ENCODE data around the gene UBL5.
"Not testable (repeated sequence)": the region's sequence is repeated elsewhere in the genome, so short reads cannot be mapped to it uniquely, and the experiment has no call there.

Gene UBL5

DNA sequence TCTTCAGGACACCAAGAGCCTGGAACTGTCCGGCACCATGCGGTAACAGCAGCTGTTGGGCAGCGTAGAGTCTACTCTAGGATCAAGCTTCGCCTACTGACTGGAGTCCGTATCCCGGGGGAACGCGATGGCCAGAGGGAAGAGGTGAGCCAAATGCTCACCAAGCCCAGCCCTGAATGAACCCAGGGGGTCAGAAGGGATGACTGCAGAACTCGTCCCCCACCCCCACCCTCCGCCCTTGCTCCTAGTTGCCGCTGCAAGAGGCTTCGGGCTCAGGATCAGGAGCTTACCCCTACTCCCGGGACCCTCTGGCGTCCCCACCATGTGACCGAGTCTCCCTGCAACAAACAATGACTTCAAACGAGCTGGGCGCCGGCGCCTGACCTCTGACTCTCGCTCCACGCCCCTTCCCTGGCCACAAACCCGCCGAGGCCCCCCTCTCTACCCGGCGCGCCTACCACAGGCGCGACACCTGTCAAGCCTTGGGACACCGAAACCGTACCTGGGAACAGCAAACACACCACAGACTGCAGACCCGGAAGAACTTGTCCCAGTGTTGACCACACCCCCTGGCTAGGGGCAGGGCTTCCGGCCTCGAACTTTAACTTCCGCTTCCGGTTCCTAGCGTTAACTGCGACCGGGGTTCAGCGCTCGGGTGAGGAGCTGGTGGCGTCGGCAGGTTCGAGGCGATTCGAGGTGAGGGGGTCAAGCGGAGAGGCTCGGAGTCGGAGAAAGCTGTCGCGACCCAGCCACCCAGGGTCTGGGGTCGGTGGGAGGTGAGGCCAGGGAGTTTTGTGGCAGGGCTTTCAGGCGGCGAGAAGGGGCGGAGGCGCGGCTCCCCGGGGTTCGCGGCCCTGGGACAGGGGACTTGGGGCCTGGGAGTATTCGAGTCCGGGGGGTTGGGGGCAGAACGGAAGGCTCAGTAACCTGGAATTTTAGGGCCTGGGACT lies at the start of gene UBL5:
TSS of gene UBL5 (plus strand) at position 630 of the 950 bp plus-strand sequence. CDS start 420 bp downstream, outside the sequence.
- in situ Hi-C loops (cut with MboI; ENCODE audit: low sequenced_read_pairs) = no loop called here

DNA sequence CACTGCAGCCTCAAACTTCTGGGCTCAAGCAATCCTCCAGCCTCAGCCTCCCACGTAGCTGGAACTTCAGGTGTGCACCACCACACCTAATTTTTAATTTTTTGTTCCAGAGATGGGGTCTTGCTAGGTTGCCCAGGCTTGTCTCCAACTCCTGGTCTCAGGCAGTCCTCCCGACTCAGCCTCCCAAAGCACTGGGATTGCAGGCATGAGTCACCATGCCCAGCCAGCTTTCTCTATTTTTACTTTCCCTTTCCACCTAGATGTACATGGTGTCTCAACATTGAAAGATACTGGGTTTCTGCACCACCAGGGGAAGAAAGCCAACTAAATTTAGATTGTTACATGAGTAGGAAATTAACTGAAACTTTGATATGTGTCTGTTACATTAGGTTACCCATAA lies 45.4 kb upstream of the UBL5 start:
- in situ Hi-C loops (cut with MboI; ENCODE audit: low sequenced_read_pairs) = no loop called here

DNA sequence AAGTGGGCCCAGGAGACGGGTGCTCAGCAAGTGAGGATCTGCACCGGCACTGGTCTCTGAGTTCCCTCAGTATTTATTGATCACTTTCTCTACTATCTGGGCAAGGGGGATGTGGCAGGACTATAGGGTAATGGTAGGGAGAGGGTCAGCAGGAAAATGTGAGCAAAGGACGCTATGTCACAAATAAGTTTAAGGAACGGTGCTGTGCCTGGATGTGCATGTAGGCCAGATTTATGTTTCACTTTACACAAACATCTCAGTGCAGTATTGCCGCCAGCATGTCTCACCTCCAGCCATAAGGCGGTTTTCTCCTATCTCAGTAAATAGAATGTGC lies 43.6 kb upstream of the UBL5 start:
- in situ Hi-C loops (cut with MboI; ENCODE audit: low sequenced_read_pairs) = not testable (repeated sequence)

DNA sequence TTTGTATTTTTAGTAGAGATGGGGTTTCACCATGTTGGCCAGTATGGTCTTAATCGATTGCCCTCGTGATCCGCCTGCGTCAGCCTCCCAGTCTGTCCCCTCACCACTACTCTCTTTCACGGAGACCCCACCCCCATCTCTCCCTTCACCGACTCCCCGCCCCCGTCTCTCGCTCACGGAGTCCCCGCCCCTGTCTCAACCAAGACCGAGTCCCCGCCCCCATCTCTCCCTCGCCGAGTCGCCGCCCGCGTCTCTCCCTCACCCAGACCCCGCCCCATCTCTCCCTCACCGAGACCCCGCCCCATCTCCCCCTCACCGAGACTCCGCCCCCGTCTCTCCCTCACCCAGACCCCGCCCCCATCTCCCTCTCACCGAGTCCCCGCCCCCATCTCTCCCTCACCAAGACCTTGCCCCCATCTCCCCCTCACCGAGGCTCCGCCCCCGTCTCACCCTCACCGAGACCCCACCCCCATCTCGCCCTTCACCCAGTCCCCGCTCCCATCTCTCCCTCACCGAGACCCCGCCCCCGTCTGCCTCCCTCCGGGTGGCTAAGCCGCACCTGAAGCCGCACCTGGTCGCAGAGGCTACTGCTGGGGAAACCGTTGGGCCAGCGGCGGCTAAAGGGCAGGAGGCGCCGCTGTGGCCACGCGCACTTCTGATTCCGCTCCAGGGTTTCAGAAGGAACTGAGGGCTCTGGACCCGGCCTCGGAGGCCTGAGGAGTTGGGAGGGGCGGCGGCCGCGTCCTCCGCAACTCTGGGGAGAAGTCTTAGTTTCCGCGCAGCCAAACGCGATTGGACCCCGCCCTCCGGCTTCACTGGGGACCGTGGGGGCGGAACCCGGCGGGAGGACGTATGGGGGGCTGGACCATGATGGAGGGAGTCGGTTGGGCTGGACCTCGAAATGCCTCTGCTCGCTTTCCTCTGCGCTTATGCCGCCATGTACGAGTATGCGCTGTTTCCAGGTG lies 42.1 kb upstream of the UBL5 start:
- in situ Hi-C loops (cut with MboI; ENCODE audit: low sequenced_read_pairs) = no loop called here

GRCh38 chr19:9786342-9786741 lies 41.4 kb upstream of the UBL5 start:
- in situ Hi-C loops (cut with MboI; ENCODE audit: low sequenced_read_pairs) = no loop called here

DNA sequence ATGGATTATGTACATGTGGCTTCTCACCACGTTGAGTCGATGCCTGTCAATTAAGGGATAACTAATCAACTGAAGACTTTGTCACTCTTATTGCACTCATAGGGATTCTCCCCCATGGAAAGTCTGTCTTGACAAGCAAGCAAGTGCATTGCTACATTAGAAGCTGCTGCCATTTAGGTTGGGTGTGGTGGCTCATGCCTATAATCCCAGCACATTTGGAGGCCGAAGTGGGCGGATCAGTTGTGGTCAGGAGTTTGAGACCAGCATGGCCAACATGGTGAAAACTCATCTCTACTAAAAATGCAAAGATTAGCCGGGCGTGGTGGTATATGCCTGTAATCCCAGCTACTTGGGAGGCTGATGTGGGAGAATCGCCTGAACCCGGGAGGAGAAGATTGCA lies 40.9 kb upstream of the UBL5 start:
- in situ Hi-C loops (cut with MboI; ENCODE audit: low sequenced_read_pairs) = no loop called here

DNA sequence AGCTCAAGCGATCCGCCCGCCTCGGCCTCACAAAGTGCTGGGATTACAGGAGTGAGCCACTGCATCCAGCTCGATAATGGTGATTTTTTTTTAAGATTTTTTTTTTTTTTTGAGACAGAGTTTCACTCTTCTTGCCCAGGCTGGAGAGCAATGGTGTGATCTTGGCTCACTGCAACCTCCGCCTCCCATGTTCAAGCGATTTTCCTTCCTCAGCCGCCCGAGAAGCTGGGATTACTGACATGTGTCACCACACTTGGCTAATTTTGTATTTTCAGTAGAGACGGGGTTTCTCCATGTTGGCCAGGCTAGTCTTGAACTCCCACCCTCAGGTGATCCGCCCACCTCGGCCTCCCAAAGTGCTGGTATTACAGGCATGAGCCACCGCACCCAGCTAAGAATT lies 39.1 kb upstream of the UBL5 start:
- in situ Hi-C loops (cut with MboI; ENCODE audit: low sequenced_read_pairs) = not testable (repeated sequence)

DNA sequence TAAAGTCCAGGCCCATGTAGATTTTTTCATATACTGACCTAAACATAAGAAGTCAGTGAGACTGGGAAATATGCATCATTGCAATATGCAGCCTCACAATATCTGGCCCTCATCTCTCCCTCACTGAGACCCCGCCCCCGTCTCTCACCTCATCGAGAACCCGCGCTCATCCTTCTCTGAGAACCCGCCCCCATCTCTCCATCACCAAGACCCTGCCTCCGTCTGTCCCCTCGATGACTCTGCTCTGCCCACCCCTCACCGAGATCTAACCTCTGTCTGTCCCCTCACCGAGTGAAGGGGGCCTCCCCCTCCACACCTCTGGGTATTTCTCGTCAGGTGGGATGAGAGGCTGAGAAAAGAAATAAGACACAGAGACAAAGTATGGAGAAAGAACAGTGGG lies 38.7 kb upstream of the UBL5 start:
- in situ Hi-C loops (cut with MboI; ENCODE audit: low sequenced_read_pairs) = no loop called here

GRCh38 chr19:9789579-9789978 lies 38.1 kb upstream of the UBL5 start:
- in situ Hi-C loops (cut with MboI; ENCODE audit: low sequenced_read_pairs) = not testable (repeated sequence)

DNA sequence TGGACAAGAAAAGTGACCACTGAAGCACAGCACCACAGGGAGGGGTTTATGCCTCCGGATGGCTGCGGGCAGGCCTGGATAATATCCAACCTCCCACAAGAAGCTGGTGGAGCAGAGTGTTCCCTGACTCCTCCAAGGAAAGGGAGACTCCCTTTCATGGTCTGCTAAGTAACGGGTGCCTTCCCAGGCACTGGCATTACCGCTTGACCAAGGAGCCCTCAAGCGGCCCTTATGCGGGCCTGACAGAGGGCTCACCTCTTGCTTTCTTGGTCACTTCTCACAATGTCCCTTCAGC lies 36.7 kb upstream of the UBL5 start:
- in situ Hi-C loops (cut with MboI; ENCODE audit: low sequenced_read_pairs) = loop anchor here (10.0 kb wide), 1 partner anchor 166 kb away; the partner anchor contains the start of gene ZNF561

DNA sequence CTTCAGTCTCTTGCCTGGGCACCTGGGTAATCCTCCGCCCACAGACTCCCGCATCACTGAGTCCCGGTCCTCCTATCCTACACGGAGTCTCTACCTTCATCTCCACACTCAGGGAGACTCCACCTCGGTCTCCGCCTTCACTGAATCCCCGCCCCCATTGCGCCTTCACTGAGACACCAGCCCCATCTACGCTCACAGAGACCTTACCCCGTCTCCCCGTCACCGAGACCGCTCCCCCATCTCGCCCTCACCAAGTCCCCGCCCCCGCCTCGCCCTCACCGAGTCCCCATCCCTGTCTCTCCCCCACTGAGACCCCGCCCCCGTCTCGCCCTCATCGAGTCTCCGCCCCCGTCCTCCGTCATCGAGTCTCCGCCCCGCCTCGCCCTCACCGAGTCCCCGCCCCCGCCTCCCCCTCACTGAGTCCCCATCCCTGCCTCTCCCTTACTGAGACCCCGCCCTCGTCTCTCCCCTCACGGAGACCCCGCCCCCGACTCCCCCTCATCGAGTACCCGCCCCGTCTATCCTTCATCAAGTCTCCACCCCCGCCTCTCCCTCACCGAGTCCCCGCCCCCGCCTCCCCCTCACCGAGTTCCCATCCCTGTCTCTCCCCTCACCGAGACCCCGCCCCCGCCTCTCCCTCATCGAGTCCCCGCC lies 36.0 kb upstream of the UBL5 start:
- in situ Hi-C loops (cut with MboI; ENCODE audit: low sequenced_read_pairs) = loop anchor here (10.0 kb wide), 1 partner anchor 167 kb away; the partner anchor contains the start of gene ZNF561

- in situ Hi-C loops (cut with MboI; ENCODE audit: low sequenced_read_pairs) = loop anchor here (10.0 kb wide), 1 partner anchor 168 kb away; the partner anchor contains the start of gene ZNF561
Measured at GRCh38 chr19:9792206-9793070, 35.3 kb upstream of the UBL5 start.

DNA sequence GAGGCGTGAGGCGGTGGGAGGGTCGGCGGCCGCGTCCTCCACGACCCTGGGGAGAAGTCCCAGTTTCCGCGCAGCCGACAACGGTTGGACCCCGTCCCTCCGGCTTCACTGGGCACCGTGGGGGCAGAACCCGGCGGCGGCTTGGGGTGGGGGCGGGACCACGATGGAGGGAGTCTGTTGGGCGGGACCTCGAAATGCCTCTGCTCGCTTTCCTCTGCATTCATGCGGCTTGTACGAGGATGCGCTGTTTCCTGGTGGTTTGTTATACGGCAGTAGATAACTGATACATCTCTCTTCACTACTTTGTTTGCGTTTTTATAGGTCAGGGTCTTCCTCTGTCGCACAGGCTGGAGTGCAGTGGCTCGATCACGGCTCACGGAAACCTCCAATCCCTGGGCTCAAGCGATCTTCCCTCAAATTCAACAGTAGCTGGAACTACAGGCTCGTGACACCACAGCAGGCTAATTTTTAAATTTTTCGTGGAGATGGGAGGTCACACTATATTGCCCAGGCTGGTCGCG lies 34.6 kb upstream of the UBL5 start:
- in situ Hi-C loops (cut with MboI; ENCODE audit: low sequenced_read_pairs) = loop anchor here (10.0 kb wide), 1 partner anchor 168 kb away; the partner anchor contains the start of gene ZNF561

GRCh38 chr19:9796113-9796773 lies 31.5 kb upstream of the UBL5 start:
- in situ Hi-C loops (cut with MboI; ENCODE audit: low sequenced_read_pairs) = loop anchor here (10.0 kb wide), 1 partner anchor 171 kb away; the partner anchor contains the start of gene ZNF561

DNA sequence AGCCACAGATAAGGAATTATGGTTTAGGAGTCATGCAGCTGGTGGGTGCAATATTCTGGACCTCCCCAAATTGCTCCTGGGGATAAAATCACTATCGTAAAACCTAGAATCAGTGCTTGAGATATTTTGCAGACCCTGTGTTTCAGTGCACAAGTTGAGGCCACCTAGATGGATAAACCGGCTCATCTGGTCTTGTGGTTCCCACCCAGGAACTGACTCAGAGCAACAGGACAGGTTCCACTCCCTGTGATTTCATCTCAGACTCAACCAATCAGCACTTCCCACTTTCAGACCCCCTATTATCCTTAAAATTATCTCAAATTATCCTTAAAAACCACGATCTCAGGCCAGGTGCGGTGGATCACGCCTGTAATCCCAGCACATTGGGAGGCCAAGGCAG lies 29.8 kb upstream of the UBL5 start:
- in situ Hi-C loops (cut with MboI; ENCODE audit: low sequenced_read_pairs) = loop anchor here (10.0 kb wide), 1 partner anchor 173 kb away; the partner anchor contains the start of gene ZNF561

- in situ Hi-C loops (cut with MboI; ENCODE audit: low sequenced_read_pairs) = loop anchor here (10.0 kb wide), 1 partner anchor 174 kb away; the partner anchor contains the start of gene ZNF561
Measured at GRCh38 chr19:9799162-9799561, 28.6 kb upstream of the UBL5 start.

GRCh38 chr19:9801976-9802375 lies 25.7 kb upstream of the UBL5 start:
- in situ Hi-C loops (cut with MboI; ENCODE audit: low sequenced_read_pairs) = no loop called here

- in situ Hi-C loops (cut with MboI; ENCODE audit: low sequenced_read_pairs) = no loop called here
Measured at GRCh38 chr19:9806803-9807202, 20.9 kb upstream of the UBL5 start.

All from HL-60/S4 treated with retinoic acid at 250 ng/mL for 4 days and 3 days (cell line).